Measurements from ENCODE around the gene SFRP2. TPM values are rescaled to one million over a fixed set of nuclear protein-coding genes. Genes with fewer than 3 reads are reported as not detected.

Gene SFRP2
- total RNA-seq, 2 experiments from 2014 or later, result not detected

DNA sequence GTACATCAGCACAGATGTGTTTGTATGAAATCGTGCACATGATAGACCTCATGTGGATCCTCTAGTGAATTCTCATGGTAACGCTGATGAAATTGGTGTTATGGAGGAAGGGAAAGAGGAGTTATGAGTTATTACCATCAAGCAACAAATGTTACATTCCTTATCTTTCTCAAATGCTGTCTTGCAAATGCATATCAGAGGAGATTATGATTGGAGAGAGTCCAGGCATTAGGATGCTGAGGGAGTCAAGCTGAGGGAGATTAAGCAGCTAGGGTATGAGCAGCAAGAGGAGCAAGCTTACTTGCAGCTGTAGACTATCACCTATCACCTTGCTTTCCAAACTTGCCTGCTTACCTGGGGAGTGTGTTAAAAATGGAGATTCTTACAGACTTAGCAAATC lies 36.8 kb upstream of the SFRP2 start:
- H3K9me2 ChIP-seq (ENCODE audit: insufficient read depth, low read length), result no peaks in the 10 kb centered on the region
- TF ChIP-seq, protein P1, sequence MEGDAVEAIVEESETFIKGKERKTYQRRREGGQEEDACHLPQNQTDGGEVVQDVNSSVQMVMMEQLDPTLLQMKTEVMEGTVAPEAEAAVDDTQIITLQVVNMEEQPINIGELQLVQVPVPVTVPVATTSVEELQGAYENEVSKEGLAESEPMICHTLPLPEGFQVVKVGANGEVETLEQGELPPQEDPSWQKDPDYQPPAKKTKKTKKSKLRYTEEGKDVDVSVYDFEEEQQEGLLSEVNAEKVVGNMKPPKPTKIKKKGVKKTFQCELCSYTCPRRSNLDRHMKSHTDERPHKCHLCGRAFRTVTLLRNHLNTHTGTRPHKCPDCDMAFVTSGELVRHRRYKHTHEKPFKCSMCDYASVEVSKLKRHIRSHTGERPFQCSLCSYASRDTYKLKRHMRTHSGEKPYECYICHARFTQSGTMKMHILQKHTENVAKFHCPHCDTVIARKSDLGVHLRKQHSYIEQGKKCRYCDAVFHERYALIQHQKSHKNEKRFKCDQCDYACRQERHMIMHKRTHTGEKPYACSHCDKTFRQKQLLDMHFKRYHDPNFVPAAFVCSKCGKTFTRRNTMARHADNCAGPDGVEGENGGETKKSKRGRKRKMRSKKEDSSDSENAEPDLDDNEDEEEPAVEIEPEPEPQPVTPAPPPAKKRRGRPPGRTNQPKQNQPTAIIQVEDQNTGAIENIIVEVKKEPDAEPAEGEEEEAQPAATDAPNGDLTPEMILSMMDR (conservative IDR thresholded peaks at IDR 0.05; ENCODE audit: low read length), result no peak
- no peak for TF ChIP-seq EZH2phosphoT487 (IDR thresholded peaks at IDR 0.05; ENCODE audit: borderline replicate concordance, low read depth, low read length)
- CTCF ChIA-PET (ENCODE audit: unreplicated experiment), result no interaction called here
- intact Hi-C loops (cut with micrococcal nuclease; ENCODE audit: unreplicated experiment), result no loop called here
- no peaks in the 10 kb centered on the region for H3K79me2 ChIP-seq (ENCODE audit: insufficient read depth, low read depth, low read length)
- no peaks in the 10 kb centered on the region for H4K20me1 ChIP-seq (ENCODE audit: insufficient read depth, low read length)
- no peak overlapping the region for H3K4me2 ChIP-seq (ENCODE audit: low read length)
- H3K4me3 ChIP-seq (ENCODE audit: low read depth, low read length, poor library complexity, severe bottlenecking), result no peak overlapping the region
- no peaks in the 10 kb centered on the region for H3K4me1 ChIP-seq (ENCODE audit: insufficient read depth, low read length, poor library complexity, severe bottlenecking)
- H3K36me3 ChIP-seq (ENCODE audit: insufficient read depth, low read length), result no peaks in the 10 kb centered on the region
- no TSS peak for BruUV-seq (replicated peaks)
- POLR2A ChIA-PET, result no interaction called here
- no peak overlapping the region for H3K27ac ChIP-seq (ENCODE audit: low read depth, low read length, poor library complexity, severe bottlenecking)
- H3K9me3 ChIP-seq (ENCODE audit: low read length), result no peaks in the 10 kb centered on the region
- no peak for DNase-seq (ENCODE audit: low spot score)
- H2AFZ ChIP-seq (ENCODE audit: low read length), result no peak overlapping the region

DNA sequence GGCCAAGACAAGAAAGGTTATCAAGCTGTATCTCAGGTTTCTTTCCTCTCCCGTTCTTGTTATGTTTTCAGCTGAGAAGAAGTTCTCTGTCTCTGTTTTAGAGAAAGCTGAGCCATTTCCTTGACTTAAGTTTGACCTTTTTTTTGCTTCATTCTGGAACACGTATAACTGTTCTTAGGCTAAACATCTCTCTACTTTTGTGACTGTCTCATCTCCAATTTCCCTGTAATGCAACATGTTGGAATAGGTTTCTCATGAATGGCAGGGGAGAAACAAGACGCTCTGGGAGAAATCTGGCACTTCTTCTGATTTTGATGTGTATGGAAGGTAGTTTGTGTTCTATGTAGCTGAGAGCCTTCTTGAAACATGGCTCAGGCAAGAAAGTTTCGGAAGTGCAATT lies 36.2 kb upstream of the SFRP2 start:
- Histone ChIP-seq H4K20me1 (ENCODE audit: insufficient read depth, low read length) (no peaks in the 10 kb centered on the region), H3K79me2 (ENCODE audit: insufficient read depth, low read depth, low read length) (no peaks in the 10 kb centered on the region), H3K4me3 (ENCODE audit: low read depth, low read length, poor library complexity, severe bottlenecking) (no peak overlapping the region), H3K4me1 (ENCODE audit: insufficient read depth, low read length, poor library complexity, severe bottlenecking) (no peaks in the 10 kb centered on the region), H3K9me3 (ENCODE audit: low read length) (no peaks in the 10 kb centered on the region), H3K4me2 (ENCODE audit: low read length) (no peak overlapping the region), H3K9me2 (ENCODE audit: insufficient read depth, low read length) (no peaks in the 10 kb centered on the region), H3K27ac (ENCODE audit: low read depth, low read length, poor library complexity, severe bottlenecking) (no peak overlapping the region), H3K36me3 (ENCODE audit: insufficient read depth, low read length) (no peaks in the 10 kb centered on the region), H2AFZ (ENCODE audit: low read length) (no peak overlapping the region)
- intact Hi-C loops (cut with micrococcal nuclease; ENCODE audit: unreplicated experiment), result no loop called here
- CTCF ChIA-PET (ENCODE audit: unreplicated experiment), result no interaction called here
- DNase-seq (ENCODE audit: low spot score), result no peak
- no TSS peak for BruUV-seq (replicated peaks)
- POLR2A ChIA-PET, result no interaction called here
- TF ChIP-seq, protein P1 (conservative IDR thresholded peaks at IDR 0.05; ENCODE audit: low read length), result no peak
- TF ChIP-seq EZH2phosphoT487 (IDR thresholded peaks at IDR 0.05; ENCODE audit: borderline replicate concordance, low read depth, low read length), result no peak

DNA sequence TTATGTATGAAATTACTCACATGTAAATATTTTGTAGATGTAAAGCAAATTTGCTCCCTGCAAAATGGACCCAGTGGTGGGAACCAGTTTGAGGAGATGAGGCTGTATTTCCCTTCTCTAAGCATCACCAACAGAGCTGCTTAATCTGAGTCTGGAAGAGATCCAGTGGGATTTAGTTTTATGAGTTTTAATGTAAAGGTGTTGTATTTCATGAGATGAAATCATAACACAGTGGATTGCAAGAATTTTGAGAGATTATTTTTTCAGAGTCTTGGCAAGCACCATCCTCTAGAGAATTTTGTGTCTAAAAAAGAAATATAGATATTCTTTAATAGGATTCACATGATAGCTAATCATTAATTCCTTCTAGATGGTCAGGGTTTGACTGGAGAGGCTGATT lies 35.6 kb upstream of the SFRP2 start:
- CTCF ChIA-PET (ENCODE audit: unreplicated experiment), result no interaction called here
- H3K79me2 ChIP-seq (ENCODE audit: insufficient read depth, low read depth, low read length), result no peaks in the 10 kb centered on the region
- BruUV-seq (replicated peaks), result no TSS peak

More for the DNA sequence above, 35.6 kb upstream of the SFRP2 start:
- H3K9me2 ChIP-seq (ENCODE audit: insufficient read depth, low read length), result no peaks in the 10 kb centered on the region
- H3K4me2 ChIP-seq (ENCODE audit: low read length), result no peak overlapping the region
- no peak overlapping the region for H3K27ac ChIP-seq (ENCODE audit: low read depth, low read length, poor library complexity, severe bottlenecking)
- H2AFZ ChIP-seq (ENCODE audit: low read length), result no peak overlapping the region
- no peaks in the 10 kb centered on the region for H3K36me3 ChIP-seq (ENCODE audit: insufficient read depth, low read length)
- no peak overlapping the region for H3K4me3 ChIP-seq (ENCODE audit: low read depth, low read length, poor library complexity, severe bottlenecking)
- intact Hi-C loops (cut with micrococcal nuclease; ENCODE audit: unreplicated experiment), result no loop called here
- DNase-seq (ENCODE audit: low spot score), result no peak
- POLR2A ChIA-PET, result no interaction called here
- TF ChIP-seq EZH2phosphoT487 (IDR thresholded peaks at IDR 0.05; ENCODE audit: borderline replicate concordance, low read depth, low read length), result no peak
- TF ChIP-seq, protein P1 (conservative IDR thresholded peaks at IDR 0.05; ENCODE audit: low read length), result no peak
- H3K4me1 ChIP-seq (ENCODE audit: insufficient read depth, low read length, poor library complexity, severe bottlenecking), result no peaks in the 10 kb centered on the region
- no peaks in the 10 kb centered on the region for H3K9me3 ChIP-seq (ENCODE audit: low read length)
- no peaks in the 10 kb centered on the region for H4K20me1 ChIP-seq (ENCODE audit: insufficient read depth, low read length)
